Muscle of leg (tissue), 11 donors: ENCODE data around the gene COX7B2. TPM values are rescaled to one million over a fixed set of nuclear protein-coding genes. Genes with fewer than 3 reads are reported as not detected.

ENCODE experiments used
- DNase-seq: peaks from one replicate; pipeline ENCODE4 v3.0.0; 2013
- H3K27ac ChIP-seq: one replicate; pipeline ENCODE4 v1.5.1; 2013; ENCODE audit warnings: mild to moderate bottlenecking, low read length, control low read depth
- H3K27me3 ChIP-seq: one replicate; pipeline ENCODE4 v1.6.1; 2013; ENCODE audit warnings: low read length; ENCODE audit not compliant: control insufficient read depth, insufficient read depth
- H3K36me3 ChIP-seq: one replicate; pipeline ENCODE4 v1.6.1; 2013; ENCODE audit warnings: low read length; ENCODE audit not compliant: control insufficient read depth, insufficient read depth
- H3K4me1 ChIP-seq: one replicate; pipeline ENCODE4 v1.6.1; 2013; ENCODE audit warnings: low read length; ENCODE audit not compliant: control insufficient read depth, insufficient read depth
- H3K4me3 ChIP-seq: one replicate; pipeline ENCODE4 v1.5.1; 2013; ENCODE audit warnings: low read length, control low read depth
- H3K9me3 ChIP-seq: replicated peaks from 2 replicates; pipeline ENCODE4 v1.6.1; 2013; ENCODE audit warnings: low read depth, low read length; ENCODE audit not compliant: control insufficient read depth
- WGBS: methylation state at CpG from one replicate; pipeline ENCODE4 v1.1.5; 2013; ENCODE audit warnings: missing lambda C conversion rate; ENCODE audit not compliant: insufficient coverage; 5-methylcytosine and 5-hydroxymethylcytosine counted together
- polyA plus RNA-seq, 8 donors: library from polyadenylated mRNA; unstranded; fragments of 120-200 nt; gene quantifications; one replicate each; pipeline versions ENCODE4 v1.2.1 to v1.2.3, GENCODE V29; 2013; ENCODE audit warnings: inconsistent platforms in 1 of 8, low replicate concordance in 1 of 8; ENCODE audit not compliant: insufficient read length in 8 of 8, insufficient read depth in 1 of 8
- total RNA-seq: library from RNA; stranded (reverse); fragments of 120-200 nt; gene quantifications from one replicate; pipeline ENCODE4 v1.2.4, GENCODE V29; 2013

Gene COX7B2
- total and polyA plus RNA-seq, 9 donors: not detected

DNA sequence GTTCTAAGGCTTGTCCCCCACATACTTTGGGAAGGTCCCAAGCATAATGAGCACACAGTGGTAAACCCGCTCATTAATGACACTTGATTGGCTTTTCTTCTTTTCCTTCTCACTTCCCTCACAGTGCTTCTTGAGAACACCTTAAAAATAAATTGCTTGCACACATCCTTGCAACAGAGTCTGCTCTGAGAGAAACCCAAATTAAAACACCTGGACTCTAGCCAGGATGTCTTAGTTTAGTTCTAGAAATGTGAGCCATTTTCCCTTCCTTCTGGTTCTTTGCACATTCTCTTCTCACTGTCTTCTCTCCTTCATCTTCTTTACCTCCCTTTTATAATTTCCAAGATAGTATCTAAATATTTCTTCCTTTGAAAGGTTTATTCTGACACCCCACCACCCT is 35.3 kb upstream of the COX7B2 start:
- no peaks in the 10 kb centered on the region for H3K4me1 ChIP-seq
- no peak for DNase-seq
- 67% methylated on average over 1 of the region's 1 CpG for WGBS
- H3K36me3 ChIP-seq: no peaks in the 10 kb centered on the region
- no peak overlapping the region for H3K4me3 ChIP-seq
- H3K9me3 ChIP-seq: no peaks in the 10 kb centered on the region
- H3K27ac ChIP-seq: no peak overlapping the region
- H3K27me3 ChIP-seq: no peaks in the 10 kb centered on the region

DNA sequence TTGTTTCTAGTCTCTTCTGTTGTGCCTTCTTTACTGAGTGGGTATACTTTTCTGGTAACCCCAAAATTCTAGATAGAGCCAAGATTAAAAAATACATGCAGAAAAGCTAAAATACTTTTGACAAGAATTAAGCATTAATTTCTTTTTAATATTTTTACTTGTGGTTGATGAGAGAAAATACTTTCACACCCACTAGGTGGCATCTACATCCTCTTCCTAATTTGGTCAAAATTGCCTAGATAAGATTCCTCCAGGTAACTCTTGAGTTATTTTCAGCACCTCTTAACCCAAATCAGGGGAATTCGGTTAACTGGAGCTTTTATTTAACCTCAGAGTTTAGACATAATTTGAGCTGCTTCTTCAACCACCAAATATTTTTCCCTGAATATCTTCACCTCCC is 28.4 kb upstream of the COX7B2 start:
- H3K4me1 ChIP-seq: no peaks in the 10 kb centered on the region
- H3K36me3 ChIP-seq: no peaks in the 10 kb centered on the region
- no peak overlapping the region for H3K4me3 ChIP-seq
- H3K27me3 ChIP-seq: no peaks in the 10 kb centered on the region
- no peak for DNase-seq
- H3K9me3 ChIP-seq: no peaks in the 10 kb centered on the region
- H3K27ac ChIP-seq: no peak overlapping the region
- no CpG with 5 or more reads among the region's 1 CpG for WGBS

DNA sequence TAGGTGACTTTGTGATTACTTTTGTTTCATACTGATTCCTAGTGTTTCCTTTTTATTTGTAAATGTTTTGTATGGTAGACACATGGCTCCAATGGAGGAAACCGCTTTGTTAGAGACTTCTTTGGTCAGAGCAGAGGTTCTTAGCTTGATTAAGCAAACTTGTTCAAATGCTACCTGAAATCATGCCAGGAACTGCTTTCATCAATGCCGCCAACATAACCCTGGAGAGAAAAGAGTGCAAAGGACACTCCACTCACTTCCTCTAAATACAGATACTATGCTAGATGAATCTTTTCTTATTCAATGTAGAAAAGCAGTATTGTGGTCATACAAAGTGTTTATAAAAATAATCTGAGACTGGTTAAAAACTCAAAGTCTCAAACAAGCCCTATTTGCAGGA is 25.7 kb upstream of the COX7B2 start:
- WGBS: no CpG with 5 or more reads among the region's 2 CpGs
- H3K4me1 ChIP-seq: no peaks in the 10 kb centered on the region

DNA sequence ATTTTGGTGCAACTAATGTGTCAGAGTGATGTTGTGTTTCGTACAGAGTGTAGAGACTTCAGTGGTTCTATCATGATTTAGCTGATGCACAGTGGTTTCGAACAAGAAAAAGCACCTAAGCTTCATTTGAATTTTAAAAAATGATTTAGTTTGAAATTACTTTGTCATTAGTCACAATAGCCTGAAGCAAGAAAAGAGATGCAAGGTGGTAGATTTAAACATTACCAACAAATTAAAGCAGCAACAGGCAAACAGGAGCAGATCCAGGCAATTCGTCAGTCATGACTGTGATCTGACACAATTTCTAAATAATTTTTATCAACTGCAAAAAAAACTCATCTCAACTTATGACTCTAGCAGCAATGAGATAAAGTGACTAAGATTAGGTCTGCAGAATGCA is 24.6 kb upstream of the COX7B2 start:
- no peaks in the 10 kb centered on the region for H3K36me3 ChIP-seq
- H3K27me3 ChIP-seq: no peaks in the 10 kb centered on the region
- no peak overlapping the region for H3K27ac ChIP-seq
- no peaks in the 10 kb centered on the region for H3K9me3 ChIP-seq
- no peaks in the 10 kb centered on the region for H3K4me1 ChIP-seq
- DNase-seq: no peak
- H3K4me3 ChIP-seq: no peak overlapping the region
- no CpG with 5 or more reads among the region's 3 CpGs for WGBS

More for the DNA sequence above, 25.7 kb upstream of the COX7B2 start:
- Histone ChIP-seq H3K4me3 (no peak overlapping the region), H3K27ac (no peak overlapping the region), H3K36me3 (no peaks in the 10 kb centered on the region), H3K9me3 (no peaks in the 10 kb centered on the region), H3K27me3 (no peaks in the 10 kb centered on the region)
- no peak for DNase-seq

DNA sequence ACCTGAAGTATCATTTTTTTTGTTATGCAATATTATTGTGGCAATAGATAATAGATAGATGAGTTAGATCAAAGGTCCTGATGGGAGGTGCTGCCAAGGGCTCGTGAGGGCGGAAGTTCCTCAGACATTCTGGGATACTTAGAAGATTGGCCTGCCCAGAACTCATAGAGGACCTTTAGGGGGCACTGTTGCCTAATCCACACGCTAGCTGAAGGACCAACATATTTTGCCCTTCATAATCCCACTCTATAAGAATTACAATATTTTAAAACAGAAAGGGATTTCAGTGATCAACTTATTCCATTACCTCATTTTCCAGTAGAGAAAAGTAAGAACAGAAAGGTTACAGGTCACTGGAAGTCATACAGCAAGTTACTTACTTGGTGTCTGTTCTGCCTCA is 22.9 kb upstream of the COX7B2 start:
- H3K9me3 ChIP-seq: no peaks in the 10 kb centered on the region
- H3K36me3 ChIP-seq: no peaks in the 10 kb centered on the region
- WGBS: 21% methylated on average over 2 of the region's 3 CpGs
- DNase-seq: peak; percentile 16
- no peaks in the 10 kb centered on the region for H3K4me1 ChIP-seq
- H3K27me3 ChIP-seq: no peaks in the 10 kb centered on the region
- H3K4me3 ChIP-seq: no peak overlapping the region
- H3K27ac ChIP-seq: no peak overlapping the region

DNA sequence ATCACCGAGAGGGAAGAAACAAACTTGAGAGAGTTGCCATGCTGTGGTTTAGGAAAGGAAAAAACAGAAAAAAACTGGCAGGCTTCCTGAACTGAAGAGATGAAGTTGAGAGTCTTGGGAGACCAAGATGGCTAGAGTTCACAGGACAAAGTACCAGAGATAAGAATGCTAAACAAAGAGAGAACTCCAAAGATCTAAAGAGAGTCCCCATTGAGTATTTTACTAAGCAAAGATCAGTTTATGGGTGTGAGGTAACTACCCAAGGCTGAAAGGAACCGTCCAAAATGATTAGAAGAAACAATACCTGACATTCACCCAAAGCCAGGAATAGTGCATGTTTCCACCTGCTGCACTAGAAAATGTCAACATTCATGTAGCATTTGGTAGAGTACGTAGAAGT is 21.8 kb upstream of the COX7B2 start:
- Histone ChIP-seq H3K27ac (no peak overlapping the region), H3K4me1 (no peaks in the 10 kb centered on the region), H3K4me3 (no peak overlapping the region), H3K27me3 (no peaks in the 10 kb centered on the region), H3K9me3 (no peaks in the 10 kb centered on the region), H3K36me3 (no peaks in the 10 kb centered on the region)
- WGBS: no CpG with 5 or more reads among the region's 3 CpGs
- DNase-seq: no peak

GRCh38 chr4:46927201-46927600 is 18.2 kb upstream of the COX7B2 start:
- H3K4me1 ChIP-seq: no peaks in the 10 kb centered on the region
- DNase-seq: no peak
- H3K36me3 ChIP-seq: no peaks in the 10 kb centered on the region
- no peaks in the 10 kb centered on the region for H3K9me3 ChIP-seq
- H3K27ac ChIP-seq: no peak overlapping the region
- no peaks in the 10 kb centered on the region for H3K27me3 ChIP-seq
- no peak overlapping the region for H3K4me3 ChIP-seq

GRCh38 chr4:46924789-46925529 is 15.9 kb upstream of the COX7B2 start:
- H3K4me3 ChIP-seq: no peak overlapping the region
- no peak for DNase-seq

GRCh38 chr4:46922205-46922604 is 13.2 kb upstream of the COX7B2 start:
- no peaks in the 10 kb centered on the region for H3K36me3 ChIP-seq
- no peaks in the 10 kb centered on the region for H3K4me1 ChIP-seq
- no peaks in the 10 kb centered on the region for H3K27me3 ChIP-seq
- WGBS: no CpG with 5 or more reads among the region's 3 CpGs
- no peak for DNase-seq
- no peak overlapping the region for H3K4me3 ChIP-seq
- H3K27ac ChIP-seq: no peak overlapping the region
- H3K9me3 ChIP-seq: no peaks in the 10 kb centered on the region

More at GRCh38 chr4:46924789-46925529, 15.9 kb upstream of the COX7B2 start:
- H3K27ac ChIP-seq: no peak overlapping the region
- no peaks in the 10 kb centered on the region for H3K36me3 ChIP-seq
- H3K4me1 ChIP-seq: no peaks in the 10 kb centered on the region
- H3K9me3 ChIP-seq: no peaks in the 10 kb centered on the region
- no peaks in the 10 kb centered on the region for H3K27me3 ChIP-seq

DNA sequence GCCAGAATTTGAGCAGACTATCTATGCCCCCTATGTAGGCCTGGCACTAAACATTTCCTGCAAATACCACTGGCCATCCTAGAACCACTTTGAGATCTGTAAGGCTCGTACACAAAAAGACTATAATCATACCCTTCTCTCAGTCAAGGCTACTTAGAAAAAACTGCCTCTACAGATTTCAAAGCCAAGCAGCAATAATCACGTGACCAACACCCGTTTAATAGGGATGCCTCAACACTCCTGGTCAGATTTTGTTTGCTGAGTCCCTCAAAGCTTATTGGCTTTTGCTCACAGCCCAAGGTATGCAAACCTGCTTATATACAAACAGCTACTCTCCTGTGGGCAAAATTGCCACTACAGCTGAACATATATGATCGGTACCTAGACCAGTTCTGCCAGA is 897 bp downstream of the COX7B2 start:
- DNase-seq: no peak
- no peaks in the 10 kb centered on the region for H3K27me3 ChIP-seq
- H3K4me3 ChIP-seq: no peak overlapping the region
- no peaks in the 10 kb centered on the region for H3K9me3 ChIP-seq
- WGBS: 84% methylated on average over 4 of the region's 4 CpGs
- no peaks in the 10 kb centered on the region for H3K36me3 ChIP-seq
- no peak overlapping the region for H3K27ac ChIP-seq
- H3K4me1 ChIP-seq: no peaks in the 10 kb centered on the region

DNA sequence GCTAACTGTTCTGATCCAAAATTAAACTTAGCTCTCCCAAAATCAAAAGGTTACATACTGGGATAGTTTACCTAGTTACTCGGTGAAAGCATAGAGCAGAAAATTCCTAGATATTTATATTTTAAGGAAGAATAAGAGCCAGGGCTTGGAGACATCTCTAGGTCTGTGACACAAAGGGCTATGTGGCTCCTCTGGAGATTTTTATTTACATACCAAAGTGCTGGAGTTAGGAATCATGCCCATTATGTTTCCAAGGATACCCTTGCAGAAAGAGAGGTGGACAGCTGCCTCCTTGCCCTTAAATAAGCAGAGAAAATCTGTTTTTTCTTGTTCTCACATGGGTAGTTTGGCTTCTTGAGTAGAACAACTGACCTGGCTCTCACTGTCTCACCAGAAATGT is 9.0 kb downstream of the COX7B2 start:
- H3K27ac ChIP-seq: no peak overlapping the region
- no peak overlapping the region for H3K4me3 ChIP-seq
- H3K36me3 ChIP-seq: no peaks in the 10 kb centered on the region
- DNase-seq: no peak
- H3K4me1 ChIP-seq: no peaks in the 10 kb centered on the region
- no CpG with 5 or more reads among the region's 1 CpG for WGBS
- no peaks in the 10 kb centered on the region for H3K9me3 ChIP-seq
- no peaks in the 10 kb centered on the region for H3K27me3 ChIP-seq
